ENCODE measurements around the gene MARCHF2. TPM values are rescaled to one million over a fixed set of nuclear protein-coding genes. Genes with fewer than 3 reads are reported as not detected.
"Not testable (repeated sequence)": the region's sequence is repeated elsewhere in the genome, so short reads cannot be mapped to it uniquely, and the experiment has no call there.

MARCHF2 gene
- polyA plus RNA-seq, 4 donors: 8.3 to 30.0 (median 24.4) TPM

- H3K4me3 ChIP-seq (ENCODE audit: low read depth in 1 of 3, low read length in 3 of 3): peak overlapping the region in 1 of 3 donors; percentile 44
- peaks cover 0 to 3% (median 0%) of the 10 kb centered on the region in 3 donors for H3K27me3 ChIP-seq (ENCODE audit: control insufficient read depth in 3 of 3, insufficient read depth in 3 of 3, low read length in 3 of 3)
- DNase-seq: peak in 1 of 2 donors; percentile 65
- peaks cover 2 to 20% (median 2%) of the 10 kb centered on the region in 3 donors for H3K4me1 ChIP-seq (ENCODE audit: control insufficient read depth in 3 of 3, insufficient read depth in 2 of 3, low read depth in 1 of 3, low read length in 2 of 3)
- H3K9me3 ChIP-seq (ENCODE audit: control insufficient read depth in 2 of 2, insufficient read depth in 1 of 2, low read depth in 1 of 2, low read length in 1 of 2): no peaks in the 10 kb centered on the region
- H3K27ac ChIP-seq (ENCODE audit: low read depth in 1 of 3, low read length in 2 of 3): peak overlapping the region in 2 of 3 donors; percentile 70 to 82
- WGBS, 3 donors: 29 to 73% (median 43%) methylated on average over 27 to 28 of the region's 28 CpGs
- H3K36me3 ChIP-seq (ENCODE audit: control insufficient read depth in 3 of 3, insufficient read depth in 2 of 3, low read depth in 1 of 3, low read length in 3 of 3): peaks cover 0 to 9% (median 0%) of the 10 kb centered on the region in 3 donors
- no peak for FAIRE-seq
Measured at GRCh38 chr19:8371011-8371804, 41.9 kb upstream of the MARCHF2 start.

DNA sequence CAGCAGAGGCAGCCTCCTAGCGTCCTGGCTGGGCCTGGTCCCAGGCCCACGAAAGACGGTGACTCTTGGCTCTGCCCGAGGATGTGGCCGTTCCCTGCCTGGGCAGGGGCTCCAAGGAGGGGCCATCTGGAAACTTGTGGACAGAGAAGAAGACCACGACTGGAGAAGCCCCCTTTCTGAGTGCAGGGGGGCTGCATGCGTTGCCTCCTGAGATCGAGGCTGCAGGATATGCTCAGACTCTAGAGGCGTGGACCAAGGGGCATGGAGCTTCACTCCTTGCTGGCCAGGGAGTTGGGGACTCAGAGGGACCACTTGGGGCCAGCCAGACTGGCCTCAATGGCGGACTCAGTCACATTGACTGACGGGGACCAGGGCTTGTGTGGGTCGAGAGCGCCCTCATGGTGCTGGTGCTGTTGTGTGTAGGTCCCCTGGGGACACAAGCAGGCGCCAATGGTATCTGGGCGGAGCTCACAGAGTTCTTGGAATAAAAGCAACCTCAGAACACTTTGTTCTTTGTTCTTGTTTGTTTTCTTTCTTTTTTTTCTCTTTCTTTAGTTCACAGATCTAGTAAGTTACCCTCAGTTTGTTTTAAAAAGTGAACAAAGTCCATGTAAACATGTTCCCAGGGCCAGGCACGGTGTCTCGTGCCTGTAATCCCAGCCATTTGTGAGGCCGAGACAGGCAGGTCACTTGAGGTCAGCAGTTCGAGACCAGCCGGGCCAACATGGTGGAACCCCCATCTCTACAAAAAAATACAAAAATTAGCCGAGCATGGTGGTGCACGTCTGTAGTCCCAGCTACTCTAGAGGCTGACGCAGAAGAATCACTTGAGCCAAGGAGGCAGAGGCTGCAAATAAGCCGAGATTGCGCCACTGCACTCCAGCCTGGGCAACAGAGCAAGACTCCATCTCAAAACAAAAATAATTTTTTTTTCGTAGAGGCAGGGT, 39.0 kb upstream of the MARCHF2 start:
- peak overlapping the region in 1 of 3 donors; percentile 59 for H3K27ac ChIP-seq (ENCODE audit: low read depth in 1 of 3, low read length in 2 of 3)
- no peaks in the 10 kb centered on the region for H3K27me3 ChIP-seq (ENCODE audit: control insufficient read depth in 3 of 3, insufficient read depth in 3 of 3, low read length in 3 of 3)
- FAIRE-seq: no peak
- peak in 1 of 2 donors; percentile 65 for DNase-seq
- H3K36me3 ChIP-seq (ENCODE audit: control insufficient read depth in 3 of 3, insufficient read depth in 2 of 3, low read depth in 1 of 3, low read length in 3 of 3): peaks cover 0 to 13% (median 0%) of the 10 kb centered on the region in 3 donors
- WGBS, 3 donors: 60 to 75% (median 64%) methylated on average over 26 of the region's 26 CpGs
- H3K9me3 ChIP-seq (ENCODE audit: control insufficient read depth in 2 of 2, insufficient read depth in 1 of 2, low read depth in 1 of 2, low read length in 1 of 2): no peaks in the 10 kb centered on the region
- H3K4me3 ChIP-seq (ENCODE audit: low read depth in 1 of 3, low read length in 3 of 3): no peak overlapping the region
- H3K4me1 ChIP-seq (ENCODE audit: control insufficient read depth in 3 of 3, insufficient read depth in 2 of 3, low read depth in 1 of 3, low read length in 2 of 3): peaks cover 0 to 7% (median 2%) of the 10 kb centered on the region in 3 donors

GRCh38 chr19:8375766-8376165, 37.3 kb upstream of the MARCHF2 start:
- not testable (repeated sequence) for H3K4me3 ChIP-seq (ENCODE audit: low read depth in 1 of 3, low read length in 3 of 3); H3K4me1 ChIP-seq (ENCODE audit: control insufficient read depth in 3 of 3, insufficient read depth in 2 of 3, low read depth in 1 of 3, low read length in 2 of 3); FAIRE-seq; H3K9me3 ChIP-seq (ENCODE audit: control insufficient read depth in 2 of 2, insufficient read depth in 1 of 2, low read depth in 1 of 2, low read length in 1 of 2); H3K27me3 ChIP-seq (ENCODE audit: control insufficient read depth in 3 of 3, insufficient read depth in 3 of 3, low read length in 3 of 3); DNase-seq; H3K27ac ChIP-seq (ENCODE audit: low read depth in 1 of 3, low read length in 2 of 3)
- WGBS, 3 donors: 96 to 98% (median 97%) methylated on average over 24 to 32 of the region's 32 CpGs
- peaks cover 0 to 13% (median 0%) of the 10 kb centered on the region in 3 donors for H3K36me3 ChIP-seq (ENCODE audit: control insufficient read depth in 3 of 3, insufficient read depth in 2 of 3, low read depth in 1 of 3, low read length in 3 of 3)

DNA sequence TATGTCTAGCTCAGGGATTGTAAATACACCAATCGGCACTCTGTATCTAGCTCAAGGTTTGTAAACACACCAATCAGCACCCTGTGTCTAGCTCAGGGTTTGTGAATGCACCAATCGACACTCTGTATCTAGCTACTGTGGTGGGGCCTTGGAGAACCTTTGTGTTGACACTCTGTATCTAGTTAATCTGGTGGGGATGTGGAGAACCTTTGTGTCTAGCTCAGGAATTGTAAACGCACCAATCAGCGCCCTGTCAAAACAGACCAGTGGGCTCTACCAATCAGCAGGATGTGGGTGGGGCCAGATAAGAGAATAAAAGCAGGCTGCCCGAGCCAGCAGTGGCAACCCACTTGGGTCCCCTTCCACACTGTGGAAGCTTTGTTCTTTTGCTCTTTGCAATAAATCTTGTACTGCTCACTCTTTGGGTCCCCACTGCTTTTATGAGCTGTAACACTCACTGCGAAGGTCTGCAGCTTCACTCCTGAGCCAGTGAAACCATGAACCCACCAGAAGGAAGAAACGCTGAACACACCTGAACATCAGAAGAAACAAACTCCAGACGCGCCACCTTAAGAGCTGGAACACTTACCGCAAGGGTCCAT, 36.6 kb upstream of the MARCHF2 start:
- H3K4me3 ChIP-seq (ENCODE audit: low read depth in 1 of 3, low read length in 3 of 3); DNase-seq; H3K36me3 ChIP-seq (ENCODE audit: control insufficient read depth in 3 of 3, insufficient read depth in 2 of 3, low read depth in 1 of 3, low read length in 3 of 3); H3K9me3 ChIP-seq (ENCODE audit: control insufficient read depth in 2 of 2, insufficient read depth in 1 of 2, low read depth in 1 of 2, low read length in 1 of 2); H3K4me1 ChIP-seq (ENCODE audit: control insufficient read depth in 3 of 3, insufficient read depth in 2 of 3, low read depth in 1 of 3, low read length in 2 of 3); FAIRE-seq; H3K27me3 ChIP-seq (ENCODE audit: control insufficient read depth in 3 of 3, insufficient read depth in 3 of 3, low read length in 3 of 3); H3K27ac ChIP-seq (ENCODE audit: low read depth in 1 of 3, low read length in 2 of 3): not testable (repeated sequence)
- WGBS, 3 donors: 83 to 87% (median 85%) methylated on average over 9 to 10 of the region's 10 CpGs

DNA sequence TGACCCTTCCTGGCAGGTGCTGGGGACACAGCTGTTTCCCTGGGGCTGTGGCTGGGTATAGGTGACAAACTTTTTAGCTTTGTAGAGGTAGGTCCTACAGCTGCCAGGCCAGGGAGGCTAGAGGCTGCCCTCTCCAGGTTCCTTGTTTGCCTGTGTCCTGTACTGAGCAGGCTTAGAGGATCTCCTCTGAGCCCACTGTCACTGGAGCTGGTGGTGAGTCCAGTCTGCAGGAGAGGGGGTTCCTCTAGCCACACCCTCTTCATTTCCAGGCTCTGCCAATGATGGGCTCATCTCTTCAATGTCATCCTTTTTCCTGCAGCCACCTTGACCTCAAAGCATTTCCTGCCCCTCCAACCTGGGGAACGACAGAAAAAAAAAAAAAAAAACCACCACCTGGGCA, 35.5 kb upstream of the MARCHF2 start:
- Histone ChIP-seq H3K9me3 (ENCODE audit: control insufficient read depth in 2 of 2, insufficient read depth in 1 of 2, low read depth in 1 of 2, low read length in 1 of 2) (no peaks in the 10 kb centered on the region), H3K27me3 (ENCODE audit: control insufficient read depth in 3 of 3, insufficient read depth in 3 of 3, low read length in 3 of 3) (no peaks in the 10 kb centered on the region), H3K4me1 (ENCODE audit: control insufficient read depth in 3 of 3, insufficient read depth in 2 of 3, low read depth in 1 of 3, low read length in 2 of 3) (no peaks in the 10 kb centered on the region), H3K4me3 (ENCODE audit: low read depth in 1 of 3, low read length in 3 of 3) (no peak overlapping the region), H3K36me3 (ENCODE audit: control insufficient read depth in 3 of 3, insufficient read depth in 2 of 3, low read depth in 1 of 3, low read length in 3 of 3) (peaks cover 0 to 9% (median 0%) of the 10 kb centered on the region in 3 donors), H3K27ac (ENCODE audit: low read depth in 1 of 3, low read length in 2 of 3) (no peak overlapping the region)
- FAIRE-seq: no peak
- no peak for DNase-seq
- WGBS, 3 donors: 10 to 60% (median 20%) methylated on average over 1 of the region's 1 CpG

DNA sequence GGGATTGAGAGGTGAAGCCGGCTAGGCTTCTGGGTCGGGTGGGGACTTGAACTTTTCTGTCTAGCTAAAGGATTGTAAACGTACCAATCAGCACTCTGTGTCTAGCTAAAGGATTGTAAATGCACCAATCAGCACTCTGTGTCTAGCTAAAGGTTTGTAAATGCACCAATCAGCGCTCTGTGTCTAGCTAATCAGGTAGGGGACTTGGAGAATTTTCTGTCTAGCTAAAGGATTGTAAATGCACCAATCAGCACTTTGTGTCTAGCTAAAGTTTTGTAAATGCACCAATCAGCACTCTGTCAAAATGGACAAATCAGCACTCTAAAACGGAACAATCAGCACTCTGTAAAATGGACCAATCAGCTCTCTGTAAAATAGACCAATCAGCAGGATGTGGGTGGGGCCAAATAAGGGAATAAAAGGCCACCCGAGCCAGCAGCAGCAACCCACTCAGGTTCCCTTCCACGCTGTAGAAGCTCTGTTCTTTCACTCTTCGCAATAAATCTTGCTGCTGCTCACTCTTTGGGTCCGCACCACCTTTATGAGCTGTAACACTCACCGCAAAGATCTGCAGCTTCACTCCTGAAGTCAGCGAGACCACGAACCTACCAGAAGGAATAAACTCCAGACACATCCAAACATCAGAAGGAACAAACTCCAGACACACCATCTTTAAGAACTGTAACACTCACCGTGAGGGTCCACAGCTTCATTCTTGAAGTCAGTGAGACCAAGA, 33.8 kb upstream of the MARCHF2 start:
- H3K36me3 ChIP-seq (ENCODE audit: control insufficient read depth in 3 of 3, insufficient read depth in 2 of 3, low read depth in 1 of 3, low read length in 3 of 3); H3K27ac ChIP-seq (ENCODE audit: low read depth in 1 of 3, low read length in 2 of 3); H3K4me1 ChIP-seq (ENCODE audit: control insufficient read depth in 3 of 3, insufficient read depth in 2 of 3, low read depth in 1 of 3, low read length in 2 of 3); H3K27me3 ChIP-seq (ENCODE audit: control insufficient read depth in 3 of 3, insufficient read depth in 3 of 3, low read length in 3 of 3); FAIRE-seq; H3K9me3 ChIP-seq (ENCODE audit: control insufficient read depth in 2 of 2, insufficient read depth in 1 of 2, low read depth in 1 of 2, low read length in 1 of 2); DNase-seq; H3K4me3 ChIP-seq (ENCODE audit: low read depth in 1 of 3, low read length in 3 of 3): not testable (repeated sequence)
- 94 to 96% (median 96%) methylated on average over 13 of the region's 13 CpGs for WGBS, 3 donors

DNA sequence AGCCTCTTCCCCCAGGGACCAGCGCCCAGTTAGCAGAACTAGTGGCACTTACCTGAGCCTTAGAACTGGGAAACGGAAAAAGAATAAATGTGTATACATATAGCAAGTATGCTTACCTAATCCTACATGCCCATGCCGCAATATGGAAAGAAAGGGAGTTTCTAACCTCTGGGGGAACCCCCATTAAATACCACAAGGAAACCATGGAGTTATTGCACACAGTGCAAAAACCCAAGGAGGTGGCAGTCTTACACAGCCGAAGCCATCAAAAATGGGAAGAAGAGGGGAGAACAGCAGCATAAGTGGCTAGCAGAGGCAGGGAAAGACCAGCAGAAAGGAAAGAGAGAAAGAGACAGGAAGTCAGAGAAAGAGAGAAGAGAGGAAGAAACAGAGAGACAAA, 28.5 kb upstream of the MARCHF2 start:
- not testable (repeated sequence) for H3K4me3 ChIP-seq (ENCODE audit: low read depth in 1 of 3, low read length in 3 of 3); DNase-seq; H3K27me3 ChIP-seq (ENCODE audit: control insufficient read depth in 3 of 3, insufficient read depth in 3 of 3, low read length in 3 of 3); FAIRE-seq; H3K4me1 ChIP-seq (ENCODE audit: control insufficient read depth in 3 of 3, insufficient read depth in 2 of 3, low read depth in 1 of 3, low read length in 2 of 3); H3K36me3 ChIP-seq (ENCODE audit: control insufficient read depth in 3 of 3, insufficient read depth in 2 of 3, low read depth in 1 of 3, low read length in 3 of 3); H3K27ac ChIP-seq (ENCODE audit: low read depth in 1 of 3, low read length in 2 of 3); H3K9me3 ChIP-seq (ENCODE audit: control insufficient read depth in 2 of 2, insufficient read depth in 1 of 2, low read depth in 1 of 2, low read length in 1 of 2)
- WGBS, 3 donors: 82 to 90% (median 89%) methylated on average over 4 of the region's 4 CpGs

Data from small intestine (tissue), 7 donors.